K562 (cell line): Measurements from ENCODE around the gene SPATA31C2. TPM values are rescaled to one million over a fixed set of nuclear protein-coding genes. Genes with fewer than 3 reads are reported as not detected.
"Not testable (repeated sequence)": the region's sequence is repeated elsewhere in the genome, so short reads cannot be mapped to it uniquely, and the experiment has no call there.

Source experiments
- ATAC-seq: fragments of 200-7000 bp; cut with Tn5 transposase; 3 replicates; pipeline ENCODE4 v1.9.1; 2020; ENCODE audit warnings: moderate library complexity
- BruUV-seq: library from RNA; stranded (reverse); fragments of 400-500 nt; replicated peaks from 2 replicates; lab custom pipeline; 2021; lab: Mats Ljungman, UMichigan
- CTCF ChIA-PET: fragments of 300-600 bp; formaldehyde crosslinking; extraction: SDS; loops from one replicate; lab custom pipeline; 2021; ENCODE audit warnings: low intra/inter-chr PET ratio; lab: Yijun Ruan, JAX
- POLR2A ChIA-PET: fragments of 300-600, 350-650 bp; sonication (Branson Sonifier 250); formaldehyde crosslinking; extraction: SDS; loops from one replicate; lab custom pipeline; 2021; ENCODE audit warnings: antibody characterized with exemption, inconsistent platforms; lab: Yijun Ruan, JAX
- DNase-seq, 4 experiments: peaks; one replicate each; pipeline versions ENCODE4 v3.0.0 to v3.0.0-alpha.2; 2011 to 2018; ENCODE audit warnings: low spot score in 3 of 4, mixed read lengths in 3 of 4; ENCODE audit errors: extremely low read depth in 1 of 4
- FAIRE-seq: peaks from 2 replicates; lab custom pipeline; 2011; peaks lifted over from hg19 to GRCh38; lab: Jason Lieb, UNC
- H2AFZ ChIP-seq: 2 replicates; pipeline ENCODE4 v1.6.0; 2011; ENCODE audit warnings: low read depth, low read length, control low read depth, inconsistent platforms
- H3K27ac ChIP-seq: fragments of 200-600 bp; 3 replicates; pipeline ENCODE4 v1.8.0; 2011; ENCODE audit warnings: low read depth, mild to moderate bottlenecking, control low read depth, inconsistent platforms, low read length, moderate library complexity, mixed read lengths; ENCODE audit errors: extremely low read depth
- H3K27me3 ChIP-seq, 2 experiments: fragments of 300-600 bp in 1 of 2; 2 replicates in 1 of 2; 3 replicates in 1 of 2; pipeline versions ENCODE4 v1.6.0 to v1.8.0; 2011; ENCODE audit warnings: inconsistent platforms in 2 of 2, low read length in 2 of 2, mild to moderate bottlenecking in 1 of 2, mixed read lengths in 1 of 2, moderate library complexity in 1 of 2; ENCODE audit not compliant: control insufficient read depth in 2 of 2, insufficient read depth in 2 of 2
- H3K36me3 ChIP-seq: fragments of 300-600 bp; 3 replicates; pipeline ENCODE4 v1.8.0; 2011; ENCODE audit warnings: mild to moderate bottlenecking, low read length, inconsistent platforms; ENCODE audit not compliant: control insufficient read depth, insufficient read depth
- H3K4me1 ChIP-seq, 2 experiments: fragments of 200-600 bp in 1 of 2; replicated peaks in 1 of 2; 2 replicates in 1 of 2; 3 replicates in 1 of 2; pipeline versions ENCODE4 v1.5.1 to v1.8.0; 2011; ENCODE audit warnings: inconsistent platforms in 2 of 2, low read length in 2 of 2, mild to moderate bottlenecking in 1 of 2, mixed read lengths in 1 of 2, moderate library complexity in 1 of 2; ENCODE audit not compliant: control insufficient read depth in 2 of 2, insufficient read depth in 2 of 2
- H3K4me2 ChIP-seq: 2 replicates; pipeline ENCODE4 v1.6.1; 2011; ENCODE audit warnings: low read length, control low read depth, inconsistent platforms, mixed read lengths; ENCODE audit not compliant: insufficient read depth
- H3K4me3 ChIP-seq: fragments of 200-600 bp; sonication (generic), shearing (Covaris generic); 2 replicates; pipeline ENCODE4 v1.5.1; 2016; ENCODE audit warnings: control low read depth, inconsistent platforms
- H3K79me2 ChIP-seq: fragments of 200-600 bp; 3 replicates; pipeline ENCODE4 v1.8.0; 2011; ENCODE audit warnings: low read length, inconsistent platforms; ENCODE audit not compliant: control insufficient read depth, insufficient read depth
- H3K9ac ChIP-seq, 2 experiments: 2 replicates each; pipeline versions ENCODE4 v1.6.0 to v1.6.1; 2011; ENCODE audit warnings: low read depth in 2 of 2, low read length in 2 of 2, control low read depth in 1 of 2, inconsistent platforms in 1 of 2, mild to moderate bottlenecking in 1 of 2, mixed read lengths in 1 of 2; ENCODE audit not compliant: insufficient read depth in 1 of 2
- H3K9me1 ChIP-seq: one replicate; pipeline ENCODE4 v1.6.0; 2011; ENCODE audit warnings: inconsistent platforms, mild to moderate bottlenecking, low read length, moderate library complexity; ENCODE audit not compliant: control insufficient read depth, insufficient read depth
- H3K9me3 ChIP-seq: replicated peaks from 2 replicates; pipeline ENCODE4 v1.5.1; 2011; ENCODE audit warnings: low read depth, low read length, inconsistent platforms; ENCODE audit not compliant: control insufficient read depth, insufficient read depth
- H4K20me1 ChIP-seq: replicated peaks from 2 replicates; pipeline ENCODE4 v1.6.1; 2011; ENCODE audit warnings: low read length, inconsistent platforms, mixed read lengths; ENCODE audit not compliant: control insufficient read depth, insufficient read depth
- MEIS2 ChIP-seq: fragments of 450-650 bp; IDR thresholded peaks from 2 replicates; pipeline ENCODE4 v1.6.1; 2014; ENCODE audit warnings: mild to moderate bottlenecking; ENCODE audit not compliant: partially characterized antibody
- SPI1 ChIP-seq: IDR thresholded peaks from 2 replicates; pipeline ENCODE4 v1.6.1; 2011; ENCODE audit warnings: low read depth, low read length, control low read depth, borderline replicate concordance
- WGBS: fragments of 100-300 bp; shearing (Covaris generic); methylation state at CpG from one replicate; pipeline ENCODE4 v1.1.6; 2016; ENCODE audit warnings: low coverage, mixed read lengths; ENCODE audit not compliant: insufficient coverage; ENCODE audit errors: missing lambda C conversion rate; 5-methylcytosine and 5-hydroxymethylcytosine counted together
- in situ Hi-C: fragments of 300-500 bp; cut with MboI; formaldehyde crosslinking; loops from 4 replicates; pipeline ENCODE4 v1.15.0; 2018; ENCODE audit warnings: inconsistent platforms, mixed read lengths
- intact Hi-C: fragments of 100-400 bp; cut with micrococcal nuclease; formaldehyde crosslinking; loops from 2 replicates; pipeline ENCODE4 v1.14.2; 2022
- polyA plus RNA-seq, 8 experiments: library from polyadenylated mRNA; depleted of rRNA in 4 of 8; stranded (reverse) in 5 of 8; unstranded in 3 of 8; fragments of >200 nt; fragmentation: Nextera tagmentation in 2 of 8; fragmentation: Illumina TruSeq in 1 of 8; extraction: Ambion mirVana in 2 of 8; extraction: Trizol in 1 of 8; gene quantifications; 2 replicates each; pipeline versions ENCODE4 v1.2.1 to v1.2.3, GENCODE V29; 2011 to 2014; ENCODE audit warnings: inconsistent platforms in 1 of 8, missing spikeins in 1 of 8
- total RNA-seq, 7 experiments: library from RNA; depleted of rRNA in 6 of 7; stranded (reverse); fragments of >200 nt in 6 of 7; fragmentation: Illumina TruSeq in 2 of 7; extraction: Trizol in 2 of 7; gene quantifications; 2 replicates each; pipeline versions ENCODE4 v1.2.1 to v1.2.3, GENCODE V29; 2011 to 2021; ENCODE audit warnings: low replicate concordance in 1 of 7
- TF ChIP-seq, protein P1 (sequence below), 2 experiments: fragments of 450-650 bp in 1 of 2; IDR thresholded peaks; 2 replicates each; pipeline ENCODE4 v1.6.1; 2011 to 2017; ENCODE audit warnings: low read depth in 2 of 2, antibody characterized with exemption in 1 of 2, borderline replicate concordance in 1 of 2, low read length in 1 of 2, mild to moderate bottlenecking in 1 of 2, mixed read lengths in 1 of 2; ENCODE audit not compliant: control insufficient read depth in 1 of 2

Gene SPATA31C2
- total and polyA plus RNA-seq, 9 of the 15 experiments (the other 6 are each of a cell fraction or from before 2014, with no cell fraction given): 0.04 to 0.27 (median 0.16) TPM

DNA sequence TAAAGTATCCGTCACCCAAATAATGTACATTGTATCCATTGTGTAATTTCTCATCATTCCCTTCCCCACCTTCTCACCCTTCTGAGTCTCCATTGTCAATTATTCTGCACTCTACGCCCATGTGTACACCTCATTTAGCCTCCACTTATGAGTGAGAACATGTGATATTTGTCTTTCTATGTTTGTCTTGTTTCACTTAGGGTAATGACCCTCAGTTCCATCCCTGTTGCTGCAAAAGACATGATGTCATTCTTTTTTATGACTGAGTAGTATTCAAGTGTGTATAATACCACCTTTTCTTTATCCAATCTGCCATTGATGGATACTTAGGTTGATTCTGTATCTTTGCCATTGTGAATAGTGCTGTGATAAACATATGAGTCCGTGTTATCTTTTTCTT is 4.9 kb upstream of the SPATA31C2 start (continued):
- TF ChIP-seq, protein P1, sequence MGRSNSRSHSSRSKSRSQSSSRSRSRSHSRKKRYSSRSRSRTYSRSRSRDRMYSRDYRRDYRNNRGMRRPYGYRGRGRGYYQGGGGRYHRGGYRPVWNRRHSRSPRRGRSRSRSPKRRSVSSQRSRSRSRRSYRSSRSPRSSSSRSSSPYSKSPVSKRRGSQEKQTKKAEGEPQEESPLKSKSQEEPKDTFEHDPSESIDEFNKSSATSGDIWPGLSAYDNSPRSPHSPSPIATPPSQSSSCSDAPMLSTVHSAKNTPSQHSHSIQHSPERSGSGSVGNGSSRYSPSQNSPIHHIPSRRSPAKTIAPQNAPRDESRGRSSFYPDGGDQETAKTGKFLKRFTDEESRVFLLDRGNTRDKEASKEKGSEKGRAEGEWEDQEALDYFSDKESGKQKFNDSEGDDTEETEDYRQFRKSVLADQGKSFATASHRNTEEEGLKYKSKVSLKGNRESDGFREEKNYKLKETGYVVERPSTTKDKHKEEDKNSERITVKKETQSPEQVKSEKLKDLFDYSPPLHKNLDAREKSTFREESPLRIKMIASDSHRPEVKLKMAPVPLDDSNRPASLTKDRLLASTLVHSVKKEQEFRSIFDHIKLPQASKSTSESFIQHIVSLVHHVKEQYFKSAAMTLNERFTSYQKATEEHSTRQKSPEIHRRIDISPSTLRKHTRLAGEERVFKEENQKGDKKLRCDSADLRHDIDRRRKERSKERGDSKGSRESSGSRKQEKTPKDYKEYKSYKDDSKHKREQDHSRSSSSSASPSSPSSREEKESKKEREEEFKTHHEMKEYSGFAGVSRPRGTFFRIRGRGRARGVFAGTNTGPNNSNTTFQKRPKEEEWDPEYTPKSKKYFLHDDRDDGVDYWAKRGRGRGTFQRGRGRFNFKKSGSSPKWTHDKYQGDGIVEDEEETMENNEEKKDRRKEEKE (IDR thresholded peaks at IDR 0.05; ENCODE audit: borderline replicate concordance in 1 of 2, control insufficient read depth in 1 of 2, low read depth in 2 of 2, low read length in 1 of 2): no peak

DNA sequence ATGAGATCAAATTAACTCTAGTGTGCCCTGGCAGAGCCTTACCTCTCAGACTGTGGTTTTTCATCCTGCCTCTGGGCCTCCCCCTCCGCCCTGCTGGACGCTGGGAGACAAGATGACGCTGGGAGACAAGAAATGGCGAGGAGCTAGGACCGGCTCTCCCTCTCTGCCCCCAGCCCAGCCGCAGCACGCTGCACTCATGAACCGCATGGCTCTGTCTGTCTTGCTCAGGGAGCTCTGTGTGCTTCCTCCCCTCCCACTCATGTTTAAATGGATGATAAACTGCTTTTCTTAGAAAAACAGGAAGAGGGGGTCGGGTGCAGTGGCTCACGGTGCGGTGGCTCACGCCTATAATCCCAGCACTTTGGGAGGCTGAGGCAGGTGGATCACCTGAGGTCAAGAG is 4.7 kb downstream of the SPATA31C2 start:
- H3K9ac ChIP-seq, FAIRE-seq, BruUV-seq, H3K9me1 ChIP-seq, H3K9me3 ChIP-seq, H3K36me3 ChIP-seq, H3K4me3 ChIP-seq, H2AFZ ChIP-seq, CTCF ChIA-PET, in situ Hi-C loops, H4K20me1 ChIP-seq, H3K4me2 ChIP-seq, H3K79me2 ChIP-seq, H3K27ac ChIP-seq, H3K4me1 ChIP-seq, intact Hi-C loops, H3K27me3 ChIP-seq: not testable (repeated sequence)
- DNase-seq (peak in 1 of 4 experiments; percentile 19), ATAC-seq (peak; percentile 71)
- TF ChIP-seq MEIS2: peak; percentile 3
- TF ChIP-seq SPI1: 0 out of 2 replicates have a peak, but pooled peaks have one; percentile 6
- 0% methylated on average over 11 of the region's 12 CpGs for WGBS
- POLR2A ChIA-PET: interaction anchor here (0.7 kb wide), 1 partner anchor 99 kb away, joined by 3 read pairs; no protein-coding TSS in a partner anchor

DNA sequence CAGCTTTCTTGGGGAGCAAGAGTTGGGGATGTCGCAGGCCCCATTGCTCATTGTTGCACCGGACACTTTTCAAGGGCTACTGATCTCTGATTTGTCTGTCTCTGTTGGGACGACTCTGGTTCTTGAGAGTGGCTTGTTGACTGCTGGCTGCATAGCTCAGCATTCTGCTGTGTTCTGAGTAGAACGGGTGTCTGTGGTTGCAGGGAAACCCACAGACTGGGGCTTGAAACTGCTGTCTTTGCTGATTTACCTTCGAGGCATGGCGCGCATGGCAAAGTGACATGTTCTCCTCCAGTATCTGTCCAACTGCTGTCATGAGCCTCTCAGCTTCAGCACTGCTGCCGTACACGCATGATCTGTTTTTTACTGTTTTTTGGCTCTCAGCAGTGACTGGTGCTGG is 8.7 kb downstream of the SPATA31C2 start:
- H4K20me1 ChIP-seq, DNase-seq, H3K4me3 ChIP-seq, CTCF ChIA-PET, H3K27me3 ChIP-seq, ATAC-seq, intact Hi-C loops, H3K4me2 ChIP-seq, H3K36me3 ChIP-seq, H3K9me1 ChIP-seq, H3K9ac ChIP-seq, H3K27ac ChIP-seq, H3K4me1 ChIP-seq, H3K79me2 ChIP-seq, FAIRE-seq, in situ Hi-C loops, H3K9me3 ChIP-seq, H2AFZ ChIP-seq, POLR2A ChIA-PET, BruUV-seq: not testable (repeated sequence)
- no CpG with 5 or more reads among the region's 9 CpGs for WGBS
